ENCODE data around the gene NUP98. TPM values are rescaled to one million over a fixed set of nuclear protein-coding genes. Genes with fewer than 3 reads are reported as not detected.

NUP98 gene
- total and polyA plus RNA-seq, 4 donors, result 16.3 to 78.6 (median 45.3) TPM

DNA sequence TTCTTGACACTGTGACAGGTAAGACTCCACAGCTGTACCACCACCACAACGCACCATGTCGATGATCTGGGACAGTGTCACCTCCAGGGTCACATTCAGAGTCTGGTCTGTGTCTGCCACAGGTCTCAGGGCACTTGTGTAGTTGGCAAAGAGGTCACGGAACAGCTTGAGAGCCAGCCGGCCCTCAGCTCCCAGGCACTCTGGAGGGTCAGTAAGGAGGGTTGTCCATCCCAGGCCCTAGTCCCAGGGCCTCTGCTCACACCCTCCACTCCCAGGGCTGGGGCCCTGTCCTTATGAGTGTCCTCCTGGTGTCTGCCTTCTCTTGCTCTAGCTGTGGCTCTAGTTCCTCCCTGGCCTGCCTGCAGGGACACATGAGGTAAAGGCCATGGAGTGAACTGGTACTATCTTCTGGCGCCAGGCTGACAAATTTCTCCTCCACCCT, 127.6 kb downstream of the NUP98 start:
- no peaks in the 10 kb centered on the region for H3K27me3 ChIP-seq (ENCODE audit: control insufficient read depth in 1 of 2, insufficient read depth in 2 of 2, low read length in 1 of 2)
- no peak overlapping the region for H3K27ac ChIP-seq (ENCODE audit: low read depth in 1 of 2, low read length in 2 of 2)
- intact Hi-C loops (cut with DNase I), result no loop called here
- peaks cover 0 to 13% of the 10 kb centered on the region in 2 donors for H3K36me3 ChIP-seq (ENCODE audit: control insufficient read depth in 1 of 2, insufficient read depth in 2 of 2, low read length in 1 of 2)
- H3K9me3 ChIP-seq (ENCODE audit: control insufficient read depth, low read length), result no peaks in the 10 kb centered on the region
- H3K4me1 ChIP-seq (ENCODE audit: control insufficient read depth in 1 of 2, insufficient read depth in 2 of 2, low read length in 2 of 2), result no peaks in the 10 kb centered on the region
- ATAC-seq (ENCODE audit: low FRiP score) (no peak), DNase-seq (no peak)
- WGBS, 2 donors, result 94 to 95% methylated on average over 5 of the region's 5 CpGs
- H3K4me3 ChIP-seq (ENCODE audit: low read length in 2 of 2), result no peak overlapping the region

DNA sequence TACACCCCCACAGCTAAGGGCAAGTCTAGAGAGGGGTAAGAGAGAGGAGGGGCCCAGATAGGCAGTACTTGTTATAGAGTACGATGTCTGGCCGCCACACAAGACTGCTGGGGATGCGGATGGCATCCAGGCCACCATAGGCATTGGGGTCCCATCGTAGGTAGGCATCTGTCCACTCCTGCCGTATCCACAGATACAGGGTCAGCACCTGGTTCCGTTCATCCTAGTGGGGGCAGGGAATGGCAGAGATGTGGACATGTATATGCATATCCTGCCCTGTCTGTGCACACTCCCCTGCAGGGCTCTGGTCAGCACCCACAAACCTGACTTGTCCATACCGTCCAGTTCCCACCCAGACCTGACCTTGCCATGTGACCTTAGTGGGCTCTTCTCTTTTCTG, 128.2 kb downstream of the NUP98 start:
- Histone ChIP-seq H3K27ac (ENCODE audit: low read depth in 1 of 2, low read length in 2 of 2) (no peak overlapping the region), H3K36me3 (ENCODE audit: control insufficient read depth in 1 of 2, insufficient read depth in 2 of 2, low read length in 1 of 2) (peaks cover 0 to 13% of the 10 kb centered on the region in 2 donors), H3K9me3 (ENCODE audit: control insufficient read depth, low read length) (no peaks in the 10 kb centered on the region), H3K27me3 (ENCODE audit: control insufficient read depth in 1 of 2, insufficient read depth in 2 of 2, low read length in 1 of 2) (no peaks in the 10 kb centered on the region), H3K4me3 (ENCODE audit: low read length in 2 of 2) (no peak overlapping the region), H3K4me1 (ENCODE audit: control insufficient read depth in 1 of 2, insufficient read depth in 2 of 2, low read length in 2 of 2) (no peaks in the 10 kb centered on the region)
- intact Hi-C loops (cut with DNase I), result no loop called here
- no peak for ATAC-seq (ENCODE audit: low FRiP score)
- DNase-seq, result no peak
- WGBS, 2 donors, result 97 to 98% methylated on average over 7 of the region's 7 CpGs

DNA sequence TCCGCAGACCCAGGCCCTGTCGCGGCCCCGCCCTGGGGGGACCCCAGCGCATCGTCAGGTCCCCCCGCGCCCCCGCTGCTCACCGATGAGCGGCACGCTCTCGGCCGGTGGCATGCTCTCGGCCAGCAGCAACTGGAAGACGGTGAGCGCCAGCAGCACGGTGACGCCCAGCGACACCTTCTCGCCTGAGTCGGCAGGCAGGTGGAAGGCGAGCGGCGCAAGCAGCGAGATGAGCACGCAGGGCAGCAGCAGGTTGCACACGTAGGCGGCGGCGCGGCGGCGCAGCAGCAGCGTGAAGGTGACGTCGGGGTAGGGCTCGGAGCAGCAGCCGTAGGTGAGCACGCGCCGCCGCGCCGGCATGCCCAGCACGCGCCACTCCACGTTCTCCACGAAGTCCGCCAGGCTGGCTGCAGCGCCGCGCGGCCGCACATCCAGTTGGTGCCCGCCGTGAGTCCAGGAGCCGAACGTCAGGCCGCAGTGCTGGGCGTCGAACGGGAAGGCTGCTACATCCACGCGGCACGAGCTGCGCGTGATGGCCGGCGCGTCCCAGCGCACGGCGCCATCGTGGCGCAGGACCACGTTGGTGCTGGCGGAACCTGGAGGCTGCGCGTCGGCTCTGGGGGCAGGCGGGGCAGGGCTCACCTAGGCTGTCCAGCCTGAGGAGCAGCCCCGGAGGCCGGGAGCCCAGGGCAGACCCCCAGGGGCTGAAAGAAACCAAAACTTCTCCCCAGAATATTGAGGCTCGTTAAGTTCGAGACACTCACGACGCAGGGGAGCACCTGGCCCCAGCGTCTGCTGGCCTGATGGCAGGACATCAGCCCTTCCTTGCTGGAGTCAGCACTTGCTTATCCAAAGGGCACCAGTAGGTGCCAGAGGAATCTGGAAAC, 130.0 kb downstream of the NUP98 start:
- no peaks in the 10 kb centered on the region for H3K27me3 ChIP-seq (ENCODE audit: control insufficient read depth in 1 of 2, insufficient read depth in 2 of 2, low read length in 1 of 2)
- DNase-seq (no peak), ATAC-seq (ENCODE audit: low FRiP score) (no peak)
- H3K9me3 ChIP-seq (ENCODE audit: control insufficient read depth, low read length), result no peaks in the 10 kb centered on the region
- H3K4me3 ChIP-seq (ENCODE audit: low read length in 2 of 2), result no peak overlapping the region
- peaks cover 0 to 13% of the 10 kb centered on the region in 2 donors for H3K36me3 ChIP-seq (ENCODE audit: control insufficient read depth in 1 of 2, insufficient read depth in 2 of 2, low read length in 1 of 2)
- H3K27ac ChIP-seq (ENCODE audit: low read depth in 1 of 2, low read length in 2 of 2), result no peak overlapping the region
- intact Hi-C loops (cut with DNase I), result no loop called here
- 97 to 98% methylated on average over 89 of the region's 89 CpGs for WGBS, 2 donors
- no peaks in the 10 kb centered on the region for H3K4me1 ChIP-seq (ENCODE audit: control insufficient read depth in 1 of 2, insufficient read depth in 2 of 2, low read length in 2 of 2)

DNA sequence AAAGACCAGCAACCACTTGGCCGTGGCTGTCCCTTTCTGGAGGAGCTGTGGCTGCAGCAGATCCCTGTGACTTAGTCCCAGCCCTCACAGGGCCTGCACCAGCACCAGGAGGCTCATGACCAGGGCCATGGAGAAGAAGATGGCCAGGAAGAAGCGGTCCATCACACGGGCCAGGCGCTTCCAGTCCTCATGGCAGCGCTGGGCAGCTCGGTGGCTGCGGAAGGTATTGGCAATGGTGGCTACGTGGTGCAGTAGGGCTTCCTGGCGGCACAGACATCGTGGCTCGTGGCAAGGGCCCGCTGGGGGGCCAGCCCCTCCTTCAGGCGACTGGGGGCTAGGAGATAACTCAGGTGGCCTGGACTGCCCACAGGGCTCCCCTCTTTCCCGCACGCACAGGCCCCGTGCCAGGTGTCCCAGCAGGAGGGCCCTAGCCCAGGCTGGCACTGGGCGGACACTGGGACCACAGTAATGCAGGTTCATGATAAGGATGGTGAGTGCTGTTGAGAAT, 131.3 kb downstream of the NUP98 start:
- DNase-seq (no peak), ATAC-seq (ENCODE audit: low FRiP score) (no peak)
- Histone ChIP-seq H3K4me3 (ENCODE audit: low read length in 2 of 2) (no peak overlapping the region), H3K27ac (ENCODE audit: low read depth in 1 of 2, low read length in 2 of 2) (no peak overlapping the region), H3K4me1 (ENCODE audit: control insufficient read depth in 1 of 2, insufficient read depth in 2 of 2, low read length in 2 of 2) (no peaks in the 10 kb centered on the region), H3K27me3 (ENCODE audit: control insufficient read depth in 1 of 2, insufficient read depth in 2 of 2, low read length in 1 of 2) (no peaks in the 10 kb centered on the region), H3K9me3 (ENCODE audit: control insufficient read depth, low read length) (no peaks in the 10 kb centered on the region), H3K36me3 (ENCODE audit: control insufficient read depth in 1 of 2, insufficient read depth in 2 of 2, low read length in 1 of 2) (peaks cover 0 to 13% of the 10 kb centered on the region in 2 donors)
- WGBS, 2 donors, result 94 to 96% methylated on average over 16 to 17 of the region's 17 CpGs
- intact Hi-C loops (cut with DNase I), result no loop called here

DNA sequence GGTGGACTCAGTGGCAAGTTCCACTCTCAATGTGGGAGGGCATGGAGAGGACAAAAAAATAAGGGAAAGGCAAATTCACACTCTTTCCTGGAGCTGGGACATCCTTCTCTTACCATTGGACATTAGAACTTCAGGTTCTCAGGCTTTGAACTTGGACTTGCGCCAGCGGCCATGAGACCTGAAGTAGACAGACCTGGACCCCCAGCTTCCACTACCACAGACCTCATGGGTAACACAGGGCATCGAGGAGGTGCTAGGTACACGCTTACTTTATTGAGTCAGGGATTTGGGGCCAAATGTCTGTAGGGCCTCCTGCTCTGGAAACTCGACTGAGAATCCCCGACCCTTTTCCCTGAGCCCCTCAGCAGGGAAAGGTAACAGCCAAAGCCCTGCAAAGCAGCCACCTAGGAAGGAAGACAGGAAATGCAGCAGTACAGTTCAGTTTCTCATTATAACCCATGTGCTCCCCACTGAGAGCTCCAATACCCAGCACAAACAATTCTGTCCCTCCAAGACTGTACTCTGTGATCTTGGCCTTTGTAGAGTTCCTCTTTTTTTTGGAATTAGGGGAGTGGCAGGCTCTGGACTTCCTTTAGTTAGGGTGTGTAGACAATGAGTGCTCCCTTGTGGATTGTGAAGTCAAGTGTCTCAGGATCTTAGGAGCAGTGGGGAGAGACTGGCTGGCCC, 131.9 kb downstream of the NUP98 start:
- 75 to 92% methylated on average over 6 of the region's 6 CpGs for WGBS, 2 donors

DNA sequence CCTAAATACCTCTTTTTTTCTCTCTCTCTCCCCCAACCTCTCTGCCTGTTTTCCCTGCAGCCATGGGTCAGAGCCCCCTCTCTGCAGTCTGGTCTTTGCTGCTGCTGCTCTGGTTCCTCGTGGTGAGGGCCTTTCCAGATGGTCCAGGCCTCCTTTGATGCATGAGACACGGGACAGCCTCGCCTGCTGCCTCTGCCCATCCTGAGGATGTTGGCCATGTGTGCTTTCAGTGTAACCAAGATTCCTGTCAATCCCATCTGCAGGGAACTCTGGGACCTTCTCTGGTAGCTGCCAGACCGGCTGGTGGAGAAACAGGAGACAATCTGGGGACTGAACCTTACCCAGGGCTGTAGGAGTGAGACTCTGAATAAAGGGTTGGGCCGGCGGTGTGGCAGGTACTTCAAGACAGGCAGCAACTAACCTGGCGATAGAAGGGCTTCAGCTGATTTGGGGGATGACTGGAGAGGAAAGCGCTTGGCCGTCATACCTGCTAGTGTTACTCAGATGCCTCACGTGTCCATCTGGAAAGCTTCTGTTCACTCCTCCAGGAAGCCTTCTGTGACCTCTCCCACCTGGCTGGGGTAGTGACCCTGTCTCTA, 133.2 kb downstream of the NUP98 start:
- ATAC-seq (ENCODE audit: low FRiP score) (no peak), DNase-seq (no peak)
- no peaks in the 10 kb centered on the region for H3K9me3 ChIP-seq (ENCODE audit: control insufficient read depth, low read length)
- no peak overlapping the region for H3K4me3 ChIP-seq (ENCODE audit: low read length in 2 of 2)
- no peaks in the 10 kb centered on the region for H3K4me1 ChIP-seq (ENCODE audit: control insufficient read depth in 1 of 2, insufficient read depth in 2 of 2, low read length in 2 of 2)
- no peak overlapping the region for H3K27ac ChIP-seq (ENCODE audit: low read depth in 1 of 2, low read length in 2 of 2)
- peaks cover 0 to 10% of the 10 kb centered on the region in 2 donors for H3K36me3 ChIP-seq (ENCODE audit: control insufficient read depth in 1 of 2, insufficient read depth in 2 of 2, low read length in 1 of 2)
- intact Hi-C loops (cut with DNase I), result no loop called here
- no peaks in the 10 kb centered on the region for H3K27me3 ChIP-seq (ENCODE audit: control insufficient read depth in 1 of 2, insufficient read depth in 2 of 2, low read length in 1 of 2)
- 81 to 85% methylated on average over 10 of the region's 10 CpGs for WGBS, 2 donors

More for the DNA sequence above, 131.9 kb downstream of the NUP98 start:
- no peaks in the 10 kb centered on the region for H3K27me3 ChIP-seq (ENCODE audit: control insufficient read depth in 1 of 2, insufficient read depth in 2 of 2, low read length in 1 of 2)
- no peak for ATAC-seq (ENCODE audit: low FRiP score)
- H3K27ac ChIP-seq (ENCODE audit: low read depth in 1 of 2, low read length in 2 of 2), result no peak overlapping the region
- H3K36me3 ChIP-seq (ENCODE audit: control insufficient read depth in 1 of 2, insufficient read depth in 2 of 2, low read length in 1 of 2), result peaks cover 0 to 11% of the 10 kb centered on the region in 2 donors
- no peaks in the 10 kb centered on the region for H3K4me1 ChIP-seq (ENCODE audit: control insufficient read depth in 1 of 2, insufficient read depth in 2 of 2, low read length in 2 of 2)
- intact Hi-C loops (cut with DNase I), result no loop called here
- no peak for DNase-seq
- no peaks in the 10 kb centered on the region for H3K9me3 ChIP-seq (ENCODE audit: control insufficient read depth, low read length)
- no peak overlapping the region for H3K4me3 ChIP-seq (ENCODE audit: low read length in 2 of 2)

DNA sequence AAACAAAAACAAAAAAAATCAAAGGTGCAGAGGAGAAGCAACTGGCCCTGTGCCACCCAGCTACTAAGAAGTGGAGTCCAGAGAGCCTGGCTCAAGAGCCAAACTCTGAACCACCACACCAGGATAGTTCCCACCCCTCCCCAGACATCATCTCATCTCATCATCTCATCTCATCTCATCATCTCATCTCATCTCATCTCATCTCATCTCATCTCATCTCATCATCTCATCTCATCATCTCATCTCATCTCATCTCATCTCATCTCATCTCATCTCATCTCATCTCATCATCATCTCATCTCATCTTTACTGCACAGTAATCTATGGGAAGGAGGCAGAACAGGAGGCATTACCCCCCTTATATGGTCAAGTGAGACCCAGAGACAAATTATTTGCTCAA, 134.5 kb downstream of the NUP98 start:
- no peaks in the 10 kb centered on the region for H3K27me3 ChIP-seq (ENCODE audit: control insufficient read depth in 1 of 2, insufficient read depth in 2 of 2, low read length in 1 of 2)
- no peak overlapping the region for H3K4me3 ChIP-seq (ENCODE audit: low read length in 2 of 2)
- DNase-seq (no peak), ATAC-seq (ENCODE audit: low FRiP score) (no peak)
- intact Hi-C loops (cut with DNase I), result no loop called here
- H3K27ac ChIP-seq (ENCODE audit: low read depth in 1 of 2, low read length in 2 of 2), result no peak overlapping the region
- no peaks in the 10 kb centered on the region for H3K4me1 ChIP-seq (ENCODE audit: control insufficient read depth in 1 of 2, insufficient read depth in 2 of 2, low read length in 2 of 2)
- peaks cover 0 to 10% of the 10 kb centered on the region in 2 donors for H3K36me3 ChIP-seq (ENCODE audit: control insufficient read depth in 1 of 2, insufficient read depth in 2 of 2, low read length in 1 of 2)
- H3K9me3 ChIP-seq (ENCODE audit: control insufficient read depth, low read length), result no peaks in the 10 kb centered on the region

DNA sequence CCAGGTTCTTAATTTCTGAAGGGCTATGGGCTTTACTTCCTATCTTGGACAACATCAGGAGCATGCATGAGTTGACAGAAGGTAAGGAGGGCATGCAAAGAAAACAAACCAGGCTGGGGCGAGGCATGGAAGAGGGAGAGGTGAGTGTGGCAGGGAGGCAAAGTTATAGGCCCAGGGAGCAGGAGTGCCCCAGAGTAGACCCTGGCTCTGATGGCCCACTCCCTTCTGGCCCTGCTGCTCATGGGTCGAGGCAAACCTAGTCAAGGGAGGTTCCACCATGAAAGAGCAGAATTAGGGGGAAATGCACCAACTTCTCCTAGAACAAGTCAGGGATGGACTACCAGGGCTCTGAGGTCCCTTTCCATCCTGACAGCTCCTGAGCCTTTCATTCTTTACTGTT, 136.4 kb downstream of the NUP98 start:
- WGBS, 2 donors, result 89% methylated on average over 2 of the region's 2 CpGs
- H3K27ac ChIP-seq (ENCODE audit: low read depth in 1 of 2, low read length in 2 of 2), result no peak overlapping the region
- DNase-seq, result no peak
- no peaks in the 10 kb centered on the region for H3K36me3 ChIP-seq (ENCODE audit: control insufficient read depth in 1 of 2, insufficient read depth in 2 of 2, low read length in 1 of 2)
- intact Hi-C loops (cut with DNase I), result no loop called here
- no peaks in the 10 kb centered on the region for H3K27me3 ChIP-seq (ENCODE audit: control insufficient read depth in 1 of 2, insufficient read depth in 2 of 2, low read length in 1 of 2)
- H3K4me3 ChIP-seq (ENCODE audit: low read length in 2 of 2), result no peak overlapping the region
- H3K9me3 ChIP-seq (ENCODE audit: control insufficient read depth, low read length), result no peaks in the 10 kb centered on the region
- no peaks in the 10 kb centered on the region for H3K4me1 ChIP-seq (ENCODE audit: control insufficient read depth in 1 of 2, insufficient read depth in 2 of 2, low read length in 2 of 2)
- no peak for ATAC-seq (ENCODE audit: low FRiP score)

Measured in aorta (tissue), 5 donors.